HG02885 (cell line): ENCODE results near the gene ALS2.
"Not testable (repeated sequence)": the region's sequence is repeated elsewhere in the genome, so short reads cannot be mapped to it uniquely, and the experiment has no call there.

Experiments used
- ATAC-seq: cut with Tn5 transposase; IDR thresholded peaks from one replicate; pipeline ENCODE4 v1.9.1; 2021; ENCODE audit warnings: mild to moderate bottlenecking; ENCODE audit not compliant: unreplicated experiment, poor library complexity

Gene ALS2

DNA sequence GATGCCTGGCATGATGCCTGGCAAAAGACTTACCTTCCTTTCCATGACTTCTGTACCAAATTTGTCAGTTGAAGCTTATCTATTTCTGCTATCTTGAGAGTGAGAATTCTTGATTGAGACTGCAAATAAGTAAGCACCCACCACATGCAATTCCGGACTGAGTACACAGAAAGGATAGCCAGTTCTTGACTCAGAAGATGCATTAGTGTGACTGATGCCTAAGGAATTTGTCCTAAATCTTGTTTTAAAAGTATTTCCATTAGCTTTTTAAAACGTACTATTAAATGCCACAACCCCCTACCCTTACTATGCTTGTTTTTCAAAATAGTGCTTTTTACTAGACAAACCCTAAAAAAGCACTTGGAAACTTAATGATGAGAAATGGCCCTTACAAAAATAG, 82.8 kb downstream of the ALS2 start:
- ATAC-seq = no peak

DNA sequence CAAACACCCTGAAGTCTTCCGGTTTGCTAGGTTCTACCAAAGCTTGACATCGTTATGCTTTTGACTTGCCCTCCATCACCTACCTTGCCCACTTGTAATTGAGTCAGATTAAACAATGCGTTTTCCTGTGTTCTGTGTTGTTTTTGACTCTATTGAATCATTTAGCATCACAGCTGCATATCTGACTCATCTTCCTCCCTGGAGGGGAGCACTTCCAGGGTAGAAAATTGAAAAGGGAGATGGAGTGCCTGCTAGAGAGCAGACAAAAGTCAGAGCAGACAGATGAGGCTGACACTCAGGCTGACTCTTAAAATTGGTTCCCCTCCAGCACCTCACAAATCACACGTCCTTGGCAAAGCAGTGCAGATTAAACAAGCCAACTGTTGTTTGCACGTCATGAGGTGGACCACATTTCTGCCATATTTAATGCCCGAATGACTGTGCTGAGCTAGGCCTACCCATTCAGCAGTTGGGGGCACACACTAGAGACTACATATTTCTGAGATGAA, 84.5 kb downstream of the ALS2 start:
- ATAC-seq = no peak

DNA sequence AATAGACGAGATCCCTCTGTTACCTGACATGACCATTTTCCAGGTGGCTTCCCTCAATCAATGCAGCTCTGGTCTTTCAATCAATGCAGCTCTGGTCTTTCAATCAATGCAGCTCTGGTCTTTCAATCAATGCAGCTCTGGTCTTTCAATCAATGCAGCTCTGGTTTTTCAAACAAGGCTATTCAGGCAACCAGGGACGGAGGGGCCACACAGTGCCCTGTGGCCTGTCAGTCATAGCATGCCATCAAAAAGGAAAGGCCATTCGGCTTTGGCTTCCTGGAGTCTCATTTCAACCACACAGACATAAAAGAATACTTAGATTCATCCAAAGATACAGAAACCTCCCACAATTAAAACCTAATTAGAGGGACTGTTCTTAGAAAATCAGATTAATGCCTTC, 95.6 kb downstream of the ALS2 start:
- no peak for ATAC-seq

DNA sequence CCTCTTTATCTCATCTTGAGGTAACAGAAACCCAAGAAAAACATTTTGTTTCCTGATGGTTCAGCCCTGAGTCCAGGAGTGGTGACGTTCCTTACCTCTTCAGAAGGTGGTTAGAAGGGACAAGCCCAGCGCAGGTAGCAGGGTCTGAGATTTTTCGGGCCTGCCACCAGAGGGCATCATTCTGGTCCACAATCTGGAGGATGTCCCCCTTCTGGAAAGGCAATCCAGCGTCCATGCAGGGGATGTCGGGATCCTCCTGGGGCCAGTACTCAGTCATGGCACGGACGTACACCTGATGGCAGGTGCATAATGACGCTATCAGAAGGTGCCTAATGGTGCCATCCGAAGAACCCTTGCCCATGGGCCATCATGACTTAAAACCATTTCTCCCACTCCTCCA, 100.0 kb downstream of the ALS2 start:
- ATAC-seq = no peak

DNA sequence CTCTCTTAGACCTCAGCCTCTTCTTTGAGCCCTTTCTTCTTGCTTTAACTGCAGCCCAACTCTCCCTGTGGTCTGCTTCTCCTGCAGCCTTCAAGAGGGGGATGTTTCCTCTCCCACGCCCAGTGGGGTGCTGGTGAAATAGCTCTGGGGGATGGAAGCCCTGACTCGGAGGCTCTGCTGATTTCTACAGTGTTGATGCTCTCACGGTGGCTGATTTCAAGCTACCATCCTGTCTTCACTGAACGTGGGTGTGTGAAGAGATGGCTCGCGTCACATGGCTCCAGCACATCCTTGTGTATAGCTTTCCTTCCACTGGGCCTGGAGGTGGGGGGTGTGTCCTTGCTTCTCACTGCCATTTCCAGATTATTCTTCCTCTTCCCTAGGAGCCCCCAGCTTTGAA, 102.3 kb downstream of the ALS2 start:
- ATAC-seq = no peak

DNA sequence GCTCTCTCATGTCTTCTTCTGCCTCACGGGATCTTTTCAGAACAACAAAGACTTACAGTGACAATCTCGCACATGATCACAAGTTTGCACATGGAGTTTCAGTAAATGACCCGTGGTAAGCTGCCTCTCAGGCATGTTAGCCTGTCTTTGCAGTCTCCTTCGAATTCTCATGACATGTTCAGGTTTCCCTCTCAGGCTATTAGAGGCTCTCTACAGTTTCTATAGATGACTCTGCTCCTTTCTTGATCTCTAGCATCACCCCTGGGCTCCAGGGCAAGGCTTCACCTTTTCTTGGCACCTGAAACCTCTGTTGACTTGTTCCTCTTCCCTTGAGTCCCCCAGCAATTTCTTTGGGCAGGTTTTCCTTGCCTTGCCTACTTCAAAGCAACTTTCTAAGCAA, 105.3 kb downstream of the ALS2 start:
- no peak for ATAC-seq

DNA sequence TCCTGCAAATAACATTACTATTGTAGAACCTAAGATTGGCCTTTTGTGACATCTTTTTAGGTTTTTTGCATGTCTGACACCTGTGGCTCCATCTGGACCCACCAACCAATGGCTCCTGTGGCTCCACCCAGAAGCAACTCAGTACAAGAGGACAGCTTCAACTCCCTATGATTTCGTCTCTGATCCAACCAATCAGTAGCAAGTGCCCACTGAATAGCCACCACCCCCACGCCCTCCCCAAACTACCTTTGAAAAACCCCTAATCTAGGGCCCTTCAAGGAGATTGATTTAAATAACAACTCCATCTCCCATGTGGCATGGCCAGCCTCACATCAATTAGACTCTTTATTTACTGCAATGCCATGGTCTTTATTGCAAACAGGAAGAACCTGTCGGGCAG, 105.9 kb downstream of the ALS2 start:
- no peak for ATAC-seq

DNA sequence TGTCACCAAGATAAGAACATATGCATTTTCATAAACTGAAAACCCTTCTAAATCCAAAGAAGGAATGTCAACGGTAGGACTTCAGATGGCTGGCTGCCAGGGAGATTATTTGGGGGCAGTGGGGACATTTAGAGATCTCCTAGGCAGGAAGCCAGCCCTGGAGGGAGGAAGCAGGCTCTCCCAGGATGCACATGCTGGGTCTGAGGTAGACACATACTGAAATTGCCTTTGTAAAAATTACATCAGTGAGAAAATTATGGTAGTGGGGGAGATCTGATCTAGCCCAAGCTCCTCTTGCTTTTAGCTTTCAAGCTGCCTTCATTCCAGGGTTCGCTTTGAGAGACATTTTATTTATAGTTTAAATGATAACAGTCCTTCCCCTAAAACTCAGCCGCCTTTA, 106.4 kb downstream of the ALS2 start:
- ATAC-seq = no peak

DNA sequence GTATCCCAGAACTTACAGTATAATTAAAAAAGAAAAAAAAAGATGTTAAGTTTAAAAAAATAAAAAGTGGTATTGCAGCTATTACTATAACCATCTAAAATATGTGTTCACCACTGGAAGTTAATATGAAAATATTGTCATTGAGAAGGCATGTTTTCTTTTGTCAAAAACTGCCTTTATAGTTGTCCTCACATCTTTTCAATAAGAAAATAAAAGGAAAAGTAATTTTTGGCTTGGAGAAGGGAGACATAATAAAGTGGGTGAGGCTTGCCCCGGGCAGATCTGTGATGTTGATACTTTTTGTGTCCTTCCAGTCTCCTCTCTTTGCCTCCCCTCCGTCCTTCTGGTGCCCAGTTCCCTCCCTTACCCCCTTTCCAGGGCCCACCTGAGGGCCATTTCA, 107.2 kb downstream of the ALS2 start:
- no peak for ATAC-seq

DNA sequence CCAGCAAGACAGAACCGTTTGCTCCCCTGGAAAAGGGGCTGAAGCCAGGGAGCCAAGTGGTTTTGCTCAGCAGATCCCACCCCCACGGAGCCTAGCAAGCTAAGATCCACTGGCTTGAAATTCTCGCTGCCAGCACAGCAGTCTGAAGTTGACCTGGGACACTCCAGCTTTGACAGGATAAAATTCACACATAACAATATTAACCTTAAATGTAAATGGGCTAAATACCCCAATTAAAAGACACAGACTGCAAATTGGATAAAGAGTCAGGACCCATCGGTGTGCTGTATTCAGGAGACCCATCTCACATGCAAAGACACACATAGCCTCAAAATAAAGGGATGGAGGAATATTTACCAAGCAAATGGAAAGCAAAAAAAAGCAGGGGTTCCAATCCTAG, 109.5 kb downstream of the ALS2 start:
- ATAC-seq = not testable (repeated sequence)

DNA sequence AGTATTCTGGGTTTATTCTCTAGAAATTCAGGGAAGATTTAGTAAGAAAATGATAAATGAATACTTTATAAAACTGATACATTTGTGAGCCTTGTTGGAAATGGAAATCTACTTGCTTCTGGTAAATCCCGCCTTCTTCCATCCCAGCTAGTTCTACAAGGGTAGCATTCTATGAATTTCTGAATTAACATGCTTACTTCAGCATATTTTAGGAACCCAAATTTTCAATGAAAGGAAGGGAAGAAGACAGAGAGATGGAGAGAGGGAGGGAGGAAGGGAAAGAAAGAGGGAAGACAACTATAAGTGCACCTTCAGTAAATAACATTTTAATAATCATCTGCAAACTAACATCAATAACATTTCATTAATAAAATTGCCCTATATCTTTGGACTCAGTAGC, 110.9 kb downstream of the ALS2 start:
- no peak for ATAC-seq

DNA sequence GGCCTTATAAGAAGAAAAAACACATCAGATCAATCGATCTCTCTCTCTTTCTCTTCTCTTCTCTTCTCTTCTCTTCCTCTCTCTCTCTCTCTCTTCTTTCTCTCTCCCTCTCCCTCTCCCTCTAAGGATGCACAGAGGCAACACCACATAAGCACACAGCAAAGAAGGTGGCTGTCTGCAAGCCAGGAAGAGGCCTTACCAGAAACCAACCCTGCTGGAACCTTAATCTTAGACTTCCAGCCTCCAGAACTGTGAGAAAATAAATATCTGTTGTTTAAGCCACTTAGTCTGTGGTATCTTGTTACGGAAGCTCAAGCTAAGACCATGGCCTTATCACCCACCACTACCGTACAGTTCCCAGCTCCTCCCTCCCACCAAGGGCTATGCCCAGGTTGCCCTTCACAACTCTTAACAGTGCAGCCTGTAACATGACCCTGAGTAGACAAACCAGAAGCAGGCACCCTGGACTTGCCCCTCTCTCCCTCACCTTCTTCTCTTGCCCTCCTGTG, 112.3 kb downstream of the ALS2 start:
- ATAC-seq = no peak

DNA sequence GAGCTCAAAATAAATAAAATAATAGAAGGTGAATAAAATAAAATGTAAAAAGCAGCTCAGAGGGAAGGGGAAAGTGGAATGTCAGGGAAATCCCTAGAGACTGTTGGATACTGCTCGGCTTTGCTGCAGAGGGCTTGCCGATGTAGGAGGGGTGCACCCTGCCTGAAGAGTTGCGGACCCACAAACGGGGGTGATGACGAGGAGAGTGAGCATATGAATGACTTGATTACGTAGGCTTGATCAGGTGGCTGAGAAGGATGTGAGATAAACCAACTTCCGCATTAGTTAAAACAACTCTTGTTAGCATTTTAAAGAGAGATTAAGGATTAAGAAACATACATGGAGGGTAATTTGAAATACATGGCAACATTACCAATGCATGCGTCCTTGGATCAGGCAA, 116.4 kb downstream of the ALS2 start:
- no peak for ATAC-seq

DNA sequence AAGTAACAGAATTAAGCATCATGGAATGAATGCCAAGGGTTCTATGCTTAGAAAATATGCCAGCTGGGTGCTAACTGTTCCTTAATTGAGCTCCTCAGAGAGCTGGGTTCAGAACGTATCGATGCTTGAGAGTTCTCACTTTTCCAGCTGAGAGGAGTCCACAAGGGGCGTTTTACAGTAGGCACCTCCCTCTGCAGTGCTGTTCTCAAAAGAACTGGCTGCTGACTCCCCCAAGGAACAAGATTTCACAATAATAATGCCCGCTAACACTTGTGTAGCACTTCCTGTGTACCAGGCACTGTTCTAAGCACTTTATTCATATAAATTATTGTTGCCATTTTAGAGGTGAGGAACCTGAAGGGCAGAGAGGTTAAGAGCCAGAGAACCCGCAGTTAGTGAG, 119.4 kb downstream of the ALS2 start:
- no peak for ATAC-seq

DNA sequence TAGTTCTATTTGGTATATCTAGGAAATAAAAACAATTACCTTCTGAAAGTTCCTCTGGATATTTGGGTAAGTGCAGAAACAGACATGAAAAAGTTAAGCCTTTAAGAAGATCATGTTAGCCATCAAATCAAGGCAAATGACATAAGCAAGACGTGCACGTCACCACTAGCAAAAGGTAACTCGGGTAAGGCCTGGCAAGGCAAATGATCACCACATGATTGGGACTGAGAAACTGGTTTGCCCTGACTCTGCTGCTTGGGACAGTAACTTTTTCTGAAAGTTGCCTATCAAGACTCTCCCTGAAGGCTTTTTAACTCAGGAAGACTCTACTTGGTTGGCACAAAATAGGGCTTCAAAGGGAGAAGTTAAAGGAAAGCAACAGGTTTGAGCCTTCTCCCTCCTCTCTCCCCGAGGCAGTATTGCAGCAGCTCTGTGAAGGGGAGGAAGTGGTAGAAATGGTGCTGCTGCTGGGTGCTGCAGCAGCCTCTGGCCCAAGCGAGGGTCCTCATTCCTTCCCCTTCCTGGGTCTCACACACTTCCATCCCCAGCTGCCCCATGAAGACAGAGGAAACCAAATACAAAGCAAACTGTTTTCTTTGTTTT, 120.3 kb downstream of the ALS2 start:
- no peak for ATAC-seq

DNA sequence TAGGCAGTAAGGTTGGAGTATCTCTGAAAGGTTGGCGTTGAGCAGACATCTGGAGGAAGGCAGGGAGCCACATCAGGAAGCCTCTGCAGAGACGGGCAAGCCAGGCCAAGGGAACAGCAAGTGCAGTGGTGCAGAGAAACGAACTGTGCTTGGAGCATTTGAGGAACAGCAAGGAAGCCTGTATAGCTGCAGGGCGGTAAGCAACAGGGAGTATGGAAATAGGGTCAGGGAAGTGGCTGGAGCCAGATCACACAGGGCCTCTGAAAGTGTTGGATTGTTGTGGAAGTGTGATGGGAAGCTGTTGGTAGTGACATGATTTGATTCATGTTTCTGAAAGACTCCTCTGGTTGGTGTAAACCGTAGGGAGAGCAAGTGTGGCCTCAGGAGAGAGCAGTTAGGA, 124.0 kb downstream of the ALS2 start:
- ATAC-seq = no peak

DNA sequence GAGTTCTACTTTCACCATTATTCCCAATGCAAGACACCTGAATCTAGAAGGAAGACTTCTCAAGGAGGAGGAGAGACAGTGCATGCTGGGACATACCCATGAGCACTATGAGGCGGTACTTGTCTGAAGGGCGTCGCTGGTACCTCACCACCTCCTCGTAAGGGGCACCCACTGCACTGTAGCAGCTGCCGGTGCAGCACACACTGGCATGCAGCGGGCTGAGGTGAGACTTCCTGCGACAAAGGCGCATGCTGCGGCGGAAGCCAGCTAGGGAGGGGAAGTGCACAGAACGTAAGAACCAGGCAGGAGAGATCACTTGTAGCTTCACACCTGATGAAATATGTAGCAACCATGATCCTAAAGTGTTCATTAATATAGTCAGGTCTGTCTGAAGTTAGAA, 124.6 kb downstream of the ALS2 start:
- ATAC-seq = no peak

DNA sequence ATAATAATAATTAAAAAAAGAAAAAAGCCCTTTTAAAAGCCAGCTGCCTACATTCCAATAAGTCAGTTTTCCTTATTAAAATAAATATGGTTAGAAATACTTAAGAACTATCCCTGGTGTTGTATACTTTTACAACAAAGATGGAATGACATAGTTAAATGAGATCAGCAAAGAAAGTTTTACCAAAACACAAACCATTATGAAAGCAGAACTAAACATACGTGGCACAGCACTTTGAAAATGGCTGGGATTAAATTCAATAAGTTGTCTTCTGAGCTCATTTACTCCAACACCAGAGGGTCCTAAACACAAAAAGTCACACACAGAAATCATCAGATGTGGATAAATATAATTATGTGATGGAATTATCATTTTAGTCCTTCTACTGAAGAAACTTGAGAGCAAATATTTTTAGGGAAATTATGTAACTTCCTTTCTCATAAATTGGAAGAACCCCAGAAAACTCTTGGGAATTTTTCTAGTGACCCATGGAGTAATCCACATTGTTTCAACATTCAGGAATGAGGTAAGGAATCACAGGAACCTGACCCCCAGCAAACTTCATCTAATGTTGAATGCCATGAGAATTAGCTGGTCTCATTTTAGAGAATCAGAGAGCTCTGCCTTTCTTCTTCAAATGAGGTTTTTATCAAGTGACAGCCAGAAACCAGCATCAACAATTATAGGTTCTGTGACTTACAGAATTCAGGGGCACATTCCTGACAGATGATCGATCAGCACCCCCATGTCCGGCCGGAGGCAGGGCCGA, 125.9 kb downstream of the ALS2 start:
- no peak for ATAC-seq

DNA sequence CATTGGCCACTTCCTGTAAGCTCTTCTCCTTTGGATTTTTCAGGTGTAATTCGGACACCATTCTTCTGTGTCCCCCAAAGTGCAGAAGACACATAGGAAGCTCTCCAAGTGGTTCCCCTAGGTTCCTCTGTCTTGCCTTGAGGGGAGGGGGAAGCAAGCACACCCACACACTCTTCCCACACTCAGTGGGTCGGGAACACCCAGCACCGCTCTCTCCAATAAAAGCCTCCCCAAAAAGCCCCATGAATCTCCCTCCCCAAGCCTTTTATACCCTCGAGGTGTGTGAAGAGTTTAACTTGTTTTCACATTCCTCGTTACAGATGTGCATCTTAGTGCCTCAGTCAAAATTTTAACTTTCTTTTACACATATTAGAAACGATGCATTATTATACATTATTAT, 127.5 kb downstream of the ALS2 start:
- no peak for ATAC-seq
